UCSD-AML1 (cell line): Measurements from ENCODE around the gene NSD1.

ENCODE experiments used
- DNase-seq: peaks from one replicate; lab custom pipeline; 2025; ENCODE audit not compliant: unreplicated experiment; lab: John Stamatoyannopoulos, UW

NSD1 gene

DNA sequence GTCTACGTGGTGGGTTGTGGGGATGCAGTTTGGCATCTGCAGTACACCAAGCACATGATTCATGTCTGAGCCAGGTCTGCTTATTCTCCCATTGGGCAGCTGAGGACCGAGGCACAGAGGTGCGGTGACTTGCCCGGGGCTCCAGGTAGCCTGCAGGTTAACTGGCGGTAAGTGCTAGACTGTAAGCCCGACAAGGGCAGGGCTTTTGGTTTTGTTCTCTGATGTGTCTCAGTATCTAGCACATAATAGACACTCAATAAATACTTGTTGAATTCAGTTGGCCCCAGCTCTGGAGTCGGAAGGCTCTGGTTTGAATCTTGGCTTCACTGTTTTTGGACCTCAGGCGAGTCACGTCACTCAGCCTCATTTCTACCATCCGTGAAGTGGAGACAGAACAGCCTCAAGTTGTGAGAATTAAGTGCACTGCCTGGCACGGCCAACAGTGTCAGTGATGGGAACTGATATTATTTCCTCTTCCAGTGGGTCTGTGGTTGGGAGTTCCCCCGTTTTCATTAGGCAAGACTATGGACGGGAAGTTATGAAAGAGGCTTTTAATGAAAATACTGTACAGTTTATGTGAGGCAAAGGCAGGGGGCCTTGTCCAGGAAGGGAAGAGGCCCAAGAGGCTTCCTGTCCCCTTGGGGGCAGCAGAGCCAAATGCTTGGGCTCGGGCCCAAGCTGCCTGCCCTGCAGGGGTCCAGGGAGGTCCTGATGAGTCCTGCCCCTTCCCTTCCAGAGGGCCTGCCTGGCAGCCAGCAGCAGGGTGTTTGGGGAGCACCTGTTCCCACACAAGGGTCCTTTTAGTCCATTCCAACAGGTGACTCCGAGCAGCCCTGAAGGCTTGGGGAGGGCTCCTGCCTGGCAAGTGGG lies 173.3 kb downstream of the NSD1 start:
- peak; percentile 77 for DNase-seq

DNA sequence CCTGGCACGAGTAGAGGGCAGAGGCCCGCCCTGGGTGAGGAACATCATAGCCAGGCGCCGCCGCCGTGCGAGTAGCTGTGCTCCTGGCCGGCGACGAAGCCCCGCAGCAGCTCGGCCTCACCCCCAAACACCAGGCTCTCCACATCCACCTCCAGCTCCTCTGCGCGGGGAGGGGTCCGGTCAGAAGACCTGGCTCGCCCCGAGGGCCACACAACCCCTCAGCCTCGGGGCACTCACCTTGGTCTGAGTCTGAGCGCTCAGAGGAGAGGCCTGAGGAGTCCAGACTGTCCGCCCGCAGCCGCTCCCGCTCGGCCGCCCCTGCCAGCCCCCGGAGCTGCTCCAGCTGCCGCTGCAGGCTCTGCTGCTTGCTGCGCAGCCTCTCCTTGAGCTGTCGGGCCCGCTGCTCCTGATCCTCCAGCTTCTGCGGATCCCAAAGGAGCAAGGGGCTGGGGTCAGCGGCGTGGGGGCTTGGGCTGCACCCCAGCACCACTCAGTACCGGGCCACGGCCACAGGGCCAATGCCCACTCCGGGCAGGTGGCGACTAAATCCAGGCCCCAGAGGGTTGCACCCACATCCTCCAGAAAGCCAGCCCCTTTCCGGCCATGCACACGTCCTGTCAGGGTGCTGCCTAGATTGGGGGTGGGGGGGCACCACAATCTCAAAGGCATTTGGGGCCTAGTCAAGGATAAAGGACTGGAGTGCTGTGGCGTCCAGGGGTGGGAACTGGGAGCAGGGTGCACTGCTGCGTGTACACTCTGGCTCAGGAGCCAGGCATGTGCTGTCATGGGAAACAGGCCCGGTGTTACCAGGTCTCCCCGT lies 174.2 kb downstream of the NSD1 start:
- peak; percentile 71 for DNase-seq

DNA sequence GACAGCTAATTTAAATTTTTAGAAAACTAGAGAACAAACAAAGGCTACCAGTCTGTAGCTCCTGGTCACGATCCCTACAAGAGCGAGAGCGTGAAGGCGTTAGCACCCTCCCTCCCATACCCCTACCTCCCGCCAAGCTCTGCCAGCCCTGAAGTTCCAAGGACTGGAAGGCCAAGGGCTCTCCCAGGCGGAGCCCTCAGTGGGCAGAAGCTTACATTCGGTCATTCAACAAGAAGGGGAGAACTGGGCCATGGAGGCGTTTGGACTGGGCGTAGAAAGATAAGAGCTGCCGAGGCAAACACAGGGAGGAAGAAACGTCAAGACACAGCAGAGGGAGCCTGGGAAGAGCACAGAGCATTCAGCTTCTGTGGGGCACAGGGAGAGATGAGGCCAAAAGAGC lies 175.2 kb downstream of the NSD1 start:
- no peak for DNase-seq

DNA sequence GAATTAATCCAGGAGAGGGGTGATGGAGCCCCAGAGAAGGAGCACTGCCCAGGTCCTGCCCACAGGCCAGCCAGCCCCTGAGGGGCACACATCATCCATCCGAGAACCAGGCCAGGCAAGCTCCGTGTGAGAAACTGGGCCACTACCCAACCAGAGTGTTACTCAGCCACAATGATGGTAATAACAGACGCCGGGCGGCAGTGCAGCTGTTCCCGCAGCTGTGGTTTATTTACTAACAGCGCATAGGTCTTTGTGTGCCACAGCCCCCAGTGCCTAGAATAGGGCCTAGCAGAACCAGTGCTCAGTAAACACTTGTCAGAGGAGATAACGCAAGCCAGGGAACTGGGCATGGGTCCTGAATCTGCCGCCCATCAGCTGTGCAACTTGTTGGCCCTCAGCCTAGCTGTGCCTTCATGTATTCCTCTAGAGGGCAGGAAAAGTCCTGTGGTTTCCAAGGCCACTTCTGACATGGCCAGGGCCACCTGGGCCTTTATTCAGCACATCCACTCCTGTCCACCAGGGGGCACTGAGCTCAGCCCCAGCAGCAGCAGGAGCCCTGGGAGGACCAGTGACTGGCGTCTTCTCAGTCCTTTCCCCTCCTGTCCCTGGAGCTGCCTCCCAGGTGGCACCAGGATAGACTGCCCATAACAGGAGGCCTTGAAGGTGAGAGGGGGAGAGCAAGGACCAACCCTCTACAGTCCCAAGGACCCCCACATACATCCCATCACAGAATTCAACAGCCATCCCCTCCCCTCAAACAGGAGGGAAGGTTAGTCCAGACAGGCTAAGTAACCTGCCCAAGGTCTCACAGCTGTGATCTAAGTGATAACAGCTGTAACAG lies 176.0 kb downstream of the NSD1 start:
- peak; percentile 66 for DNase-seq

DNA sequence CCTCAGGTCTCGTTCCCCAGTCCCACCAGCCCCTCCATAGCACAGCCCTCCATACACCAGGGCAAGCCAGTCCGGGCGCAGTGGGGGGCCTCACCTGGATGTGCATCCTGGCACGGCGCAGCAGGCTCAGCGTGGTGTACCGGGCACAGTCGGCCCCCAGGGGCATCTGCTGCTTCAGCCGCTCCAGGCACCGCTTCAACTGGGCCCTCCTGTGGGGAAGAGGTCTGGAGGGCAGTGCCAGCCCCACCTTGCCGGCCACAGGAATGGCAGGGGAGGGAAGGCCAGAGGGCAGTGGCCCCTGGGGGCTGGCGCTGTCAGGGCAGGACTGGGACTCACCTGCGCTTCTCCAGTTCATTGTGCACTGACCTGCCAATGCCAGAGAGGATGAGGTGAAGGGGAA lies 176.8 kb downstream of the NSD1 start:
- no peak for DNase-seq

DNA sequence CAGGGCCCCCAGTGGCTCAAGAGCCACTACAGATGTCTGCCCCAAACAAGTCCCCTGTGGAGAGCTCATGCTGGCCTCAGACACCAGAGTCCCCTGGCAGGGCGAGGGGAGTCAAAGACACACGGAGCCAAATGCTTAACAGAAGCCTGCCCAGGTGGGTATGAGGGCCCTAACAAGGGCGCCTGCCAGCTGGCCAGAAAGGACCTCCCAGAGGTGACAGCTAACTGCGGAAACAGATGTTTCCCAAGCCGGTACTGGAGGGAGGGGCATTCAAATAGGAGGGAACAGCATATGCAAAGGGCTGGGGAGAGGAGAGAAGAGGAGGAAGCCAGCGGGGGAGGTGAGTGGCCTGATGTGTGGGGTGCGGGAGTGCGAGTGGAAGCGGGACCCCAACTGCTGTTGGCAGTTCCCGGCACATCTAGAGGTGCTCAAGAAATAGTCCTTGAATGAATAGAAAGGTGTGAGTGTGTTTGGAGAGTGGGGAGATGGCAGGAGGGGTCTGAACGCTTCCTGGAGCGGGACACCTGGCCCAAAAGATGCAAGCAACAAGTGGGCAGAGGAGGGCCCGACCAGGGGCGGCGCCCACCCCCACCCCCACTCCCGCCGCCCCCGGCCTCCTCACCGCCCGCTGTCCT lies 177.3 kb downstream of the NSD1 start:
- DNase-seq, result peak; percentile 63

DNA sequence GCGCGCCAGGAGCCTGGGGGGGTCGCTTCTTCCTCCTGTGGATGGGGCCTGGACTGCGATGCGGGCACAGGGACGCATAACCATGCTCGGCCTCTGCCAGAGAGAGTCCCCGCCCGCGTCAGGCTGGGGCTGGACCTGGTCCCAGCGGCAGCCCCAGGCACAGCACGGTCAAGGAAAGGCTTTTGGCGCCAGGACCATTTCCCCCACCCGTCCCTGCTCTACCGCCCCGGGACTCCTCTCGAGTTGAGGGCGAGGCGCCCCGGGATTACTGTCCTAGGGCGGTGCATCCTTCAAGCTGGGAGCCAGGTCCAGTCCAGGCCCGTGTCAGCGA lies 177.8 kb downstream of the NSD1 start:
- no peak for DNase-seq

DNA sequence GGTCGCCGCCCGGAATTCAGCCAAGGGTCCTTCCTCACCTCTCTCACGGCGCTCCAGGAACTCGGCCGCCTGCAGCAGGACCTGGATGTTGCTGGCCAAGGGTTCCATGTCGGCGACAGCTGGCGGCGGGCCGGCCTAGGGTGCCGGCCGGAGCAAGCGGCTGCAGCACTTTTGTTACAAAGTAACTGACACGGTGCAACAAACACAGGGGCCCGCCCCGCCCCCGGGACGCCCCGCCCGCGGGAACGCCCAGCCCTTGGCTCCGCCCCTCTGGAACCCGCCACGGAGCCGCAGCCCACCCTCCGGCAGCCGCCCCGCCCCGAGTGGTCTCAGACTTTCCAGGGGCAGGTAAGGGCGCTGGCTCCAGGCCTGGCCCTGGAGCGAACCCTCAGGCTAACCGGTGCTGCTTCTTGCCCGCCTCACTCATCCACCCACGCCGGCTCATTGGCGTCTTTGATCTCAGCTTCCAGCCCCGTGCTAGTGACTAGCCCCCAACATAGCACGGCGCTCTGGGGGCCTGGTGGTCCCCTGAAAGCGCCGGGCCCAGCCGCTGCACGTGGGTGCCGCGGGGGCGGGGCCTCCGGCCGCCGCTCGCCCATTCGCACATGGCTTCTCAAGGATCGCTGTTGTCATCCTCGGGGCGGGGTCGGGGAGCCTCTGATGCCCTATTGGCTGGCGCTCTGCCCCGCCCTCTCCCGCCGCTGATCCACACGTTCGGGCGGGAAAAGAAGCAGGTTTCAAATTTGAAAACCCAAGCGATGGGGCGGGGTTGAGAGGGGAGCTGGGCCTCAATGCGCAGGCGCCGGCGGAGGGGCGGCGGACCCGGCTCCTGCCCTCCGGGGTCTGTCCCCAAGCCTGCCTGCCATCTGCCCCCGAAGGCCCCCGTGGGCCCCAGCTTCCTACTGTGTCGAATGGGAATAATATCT lies 178.4 kb downstream of the NSD1 start, which contains the start of gene MXD3:
TSS of gene MXD3 (minus strand) at position 176 of the 926 bp plus-strand sequence. CDS start at position 108, 68 bp downstream.
- peak; percentile 96 for DNase-seq

DNA sequence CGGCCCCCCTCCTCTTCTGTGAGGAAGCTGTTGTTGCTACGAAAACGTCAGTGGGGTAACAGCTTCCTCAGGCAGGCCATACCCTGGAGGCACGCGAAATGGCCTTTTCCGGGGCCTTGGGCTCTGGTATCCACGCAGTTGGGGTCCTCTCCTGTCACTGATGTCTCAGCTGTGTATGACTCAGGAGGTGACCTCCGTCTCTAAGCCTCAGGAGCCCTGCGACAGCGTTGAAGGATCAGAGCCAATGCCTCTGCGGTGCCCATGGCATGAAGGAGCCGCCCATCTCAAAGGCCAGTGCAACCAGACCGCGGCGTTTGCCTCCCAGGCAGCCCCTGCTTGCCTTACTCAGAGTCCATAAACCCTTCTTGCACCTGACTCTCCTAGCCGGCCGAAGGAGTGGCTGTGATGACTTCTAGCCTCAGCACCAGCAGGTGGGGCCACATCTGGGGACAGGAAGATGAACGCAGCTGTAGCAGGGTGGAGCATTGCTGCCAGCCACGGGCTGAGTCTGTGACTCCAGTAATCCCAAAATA lies 179.1 kb downstream of the NSD1 start:
- peak; percentile 58 for DNase-seq

DNA sequence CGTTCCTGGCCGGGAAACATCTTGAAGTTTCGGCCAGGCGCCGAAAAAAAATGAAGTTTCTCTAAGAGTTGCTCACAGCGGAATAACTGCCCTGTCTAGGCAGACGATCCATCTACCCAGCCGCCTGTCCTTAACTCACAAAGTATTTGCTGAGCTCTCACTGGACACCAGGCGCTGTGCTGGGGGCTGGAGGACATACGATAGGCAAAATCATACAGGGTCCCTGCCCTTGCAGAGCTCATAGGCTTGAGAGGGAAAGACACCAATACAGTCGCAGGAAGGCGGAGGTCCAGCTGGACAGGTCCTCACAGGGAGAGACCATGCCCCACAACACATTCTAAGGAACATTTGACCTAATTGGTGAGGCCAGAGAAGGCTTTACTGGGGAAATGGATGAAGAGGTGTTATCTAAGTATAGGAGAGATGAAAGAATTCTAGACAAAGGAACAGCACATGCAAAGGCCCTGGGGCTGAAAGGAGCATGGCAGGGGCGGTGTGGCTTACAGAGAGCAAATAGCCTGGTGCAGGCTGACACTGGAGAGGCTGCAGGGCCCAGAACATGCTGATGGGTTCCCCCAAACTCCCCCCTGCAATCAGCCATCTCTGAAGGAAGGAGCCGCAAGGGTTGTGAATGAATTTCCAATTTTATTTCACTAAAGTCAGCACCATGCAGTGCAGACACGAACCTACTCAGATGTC lies 180.1 kb downstream of the NSD1 start:
- DNase-seq, result no peak

DNA sequence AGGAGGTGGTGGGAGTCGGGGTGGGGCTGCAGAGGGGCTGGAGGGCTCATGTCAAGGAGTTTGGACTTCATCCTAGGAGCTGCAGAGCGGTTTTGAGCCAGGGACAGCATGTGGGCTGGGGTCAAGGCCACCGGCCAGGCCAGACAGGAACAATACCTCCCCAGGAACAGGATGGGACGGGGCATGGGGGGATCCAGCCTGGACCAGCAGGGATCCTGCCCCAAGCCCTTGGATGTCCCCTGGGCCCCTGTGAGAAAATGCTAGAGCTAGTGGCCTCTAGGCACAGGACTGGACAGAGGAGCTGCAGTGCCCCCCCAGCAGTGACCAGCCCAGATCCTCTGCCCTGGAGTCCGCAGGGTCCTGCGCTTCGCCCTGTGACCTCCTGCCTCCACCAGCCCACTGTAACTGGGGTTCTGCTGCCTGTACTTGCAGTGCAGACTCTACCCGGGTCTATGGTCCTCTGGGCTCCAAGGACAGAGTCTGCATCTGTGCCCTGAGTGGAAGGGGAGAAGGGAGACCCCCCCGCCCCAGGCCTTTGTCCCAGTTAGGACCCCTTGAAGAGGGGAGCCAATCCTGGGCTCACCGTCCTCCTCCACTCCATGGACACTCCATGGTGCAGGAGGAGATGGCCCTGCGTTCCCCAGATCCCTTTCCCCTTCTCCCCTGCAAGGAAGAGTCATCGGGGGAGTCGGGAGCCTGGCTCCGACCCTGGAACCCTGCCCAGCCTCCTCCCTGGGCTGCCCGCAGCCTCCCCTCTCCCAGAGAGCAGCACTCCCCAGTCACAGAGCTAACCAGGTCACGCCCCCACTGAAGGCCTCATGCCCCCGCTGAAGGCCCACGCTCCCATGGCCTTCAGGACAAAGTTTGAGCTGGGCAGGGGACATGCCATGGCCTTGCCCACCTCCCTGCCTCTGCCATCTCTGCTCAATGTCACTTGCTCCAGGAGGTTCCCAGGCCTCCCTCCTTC lies 181.1 kb downstream of the NSD1 start:
- DNase-seq, result no peak

DNA sequence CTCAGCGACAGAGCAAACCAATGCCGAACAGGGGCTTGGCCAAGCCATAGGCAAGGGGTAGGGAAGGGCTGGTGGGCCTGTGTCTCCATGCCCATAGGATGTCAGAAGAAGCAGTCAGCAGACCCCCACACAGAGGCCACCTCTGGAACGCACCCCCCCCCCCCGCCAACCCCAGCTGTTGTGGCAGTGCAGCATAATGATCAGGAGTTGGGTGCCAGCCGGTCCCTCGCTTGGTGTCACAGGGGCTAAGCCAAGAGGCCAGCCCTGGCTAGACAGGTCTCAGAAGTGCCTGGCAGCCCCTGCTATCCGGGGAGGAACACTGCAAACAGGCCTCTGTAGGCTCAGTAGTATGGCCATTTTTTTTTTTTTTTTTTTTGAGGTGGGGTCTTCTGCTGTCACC lies 181.8 kb downstream of the NSD1 start:
- no peak for DNase-seq

DNA sequence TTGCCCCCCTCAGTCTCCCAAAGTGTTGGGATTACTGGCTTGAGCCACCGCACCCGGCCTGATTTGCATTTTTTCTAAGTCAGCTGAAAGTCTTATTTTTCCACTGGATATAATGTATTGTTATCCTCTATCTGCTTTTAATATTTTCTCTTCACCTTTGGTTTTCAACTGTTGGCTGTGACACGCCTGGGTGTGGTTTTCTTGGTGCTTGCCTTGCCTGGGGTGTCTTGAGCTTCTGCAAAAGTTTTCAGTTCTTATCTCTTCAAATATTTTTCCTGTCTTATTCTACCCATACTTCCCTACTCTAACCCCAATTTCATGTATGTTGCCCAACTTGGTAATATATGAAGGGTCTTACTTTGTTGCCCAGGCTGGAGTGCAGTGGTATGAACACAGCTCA lies 182.4 kb downstream of the NSD1 start:
- no peak for DNase-seq

DNA sequence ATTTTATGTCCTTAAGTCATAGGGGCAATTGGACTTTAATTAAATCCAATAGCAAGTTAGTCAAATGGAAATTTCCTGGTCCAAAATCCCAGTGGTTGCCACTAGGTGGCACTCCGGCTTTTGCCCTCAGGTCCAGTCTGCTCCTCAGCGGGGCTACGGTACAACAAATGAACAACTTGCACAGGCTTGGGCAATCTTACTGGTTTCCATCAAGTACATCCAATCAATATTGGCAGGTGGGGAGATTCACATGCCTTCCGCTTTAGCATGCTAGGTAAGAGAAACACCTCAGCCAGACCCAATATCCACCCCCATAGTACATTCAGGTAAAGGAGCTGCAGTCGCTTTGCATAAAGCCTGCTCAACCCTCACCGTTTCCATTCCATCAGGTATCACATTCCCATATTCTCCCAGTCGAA lies 184.4 kb downstream of the NSD1 start:
- peak; percentile 70 for DNase-seq

DNA sequence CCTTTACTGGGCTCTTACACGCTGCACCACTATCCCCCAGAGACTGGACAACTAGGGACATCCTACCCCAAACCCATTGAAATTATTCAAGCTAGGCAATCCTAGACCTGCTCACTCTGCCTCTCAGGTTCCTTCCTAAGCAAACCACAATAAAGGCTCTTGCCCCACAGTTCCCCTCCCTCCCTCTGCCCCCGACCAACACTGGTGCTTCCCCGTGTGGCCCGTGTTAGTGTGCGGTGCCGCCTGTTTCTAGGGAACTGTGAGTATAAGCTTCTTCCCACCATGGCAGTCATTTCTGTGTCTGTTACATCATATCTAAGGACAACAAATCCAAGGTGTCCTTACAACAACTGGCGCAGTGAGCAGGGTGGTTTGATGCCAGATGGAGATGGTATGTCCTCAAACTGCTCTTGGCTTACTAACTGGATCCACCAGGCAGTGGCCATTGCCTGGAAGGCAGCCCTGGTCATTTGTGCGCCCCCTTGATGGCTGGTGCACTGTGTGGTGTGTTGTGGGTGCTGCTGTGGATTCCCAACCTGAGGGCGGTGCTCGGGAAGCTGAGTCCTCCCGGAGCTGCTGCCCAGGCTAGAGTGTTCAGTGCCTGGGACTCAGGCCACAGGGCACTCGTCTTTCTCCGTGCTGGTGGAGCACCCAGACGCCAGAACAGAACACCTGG lies 186.5 kb downstream of the NSD1 start:
- DNase-seq, result no peak

DNA sequence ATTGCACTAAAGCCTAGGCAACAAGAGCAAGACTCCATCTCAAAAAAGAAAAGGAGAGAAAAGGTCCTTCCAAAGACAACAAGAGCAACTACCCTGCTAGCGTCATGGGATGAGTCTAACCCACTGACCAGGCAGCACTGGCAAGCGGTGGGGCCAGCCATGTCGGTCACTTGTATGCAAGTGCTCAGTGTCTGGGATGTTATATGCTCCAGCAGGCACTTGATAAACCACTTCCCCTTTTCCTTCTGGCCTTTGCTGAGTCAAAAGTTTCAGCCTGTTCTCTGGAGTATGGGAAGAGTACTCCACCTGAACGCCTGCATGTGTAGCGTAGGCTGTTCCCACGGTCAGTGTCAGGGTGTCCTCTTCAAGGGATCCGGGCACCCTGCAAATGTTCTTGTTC lies 187.3 kb downstream of the NSD1 start:
- DNase-seq, result peak; percentile 40

DNA sequence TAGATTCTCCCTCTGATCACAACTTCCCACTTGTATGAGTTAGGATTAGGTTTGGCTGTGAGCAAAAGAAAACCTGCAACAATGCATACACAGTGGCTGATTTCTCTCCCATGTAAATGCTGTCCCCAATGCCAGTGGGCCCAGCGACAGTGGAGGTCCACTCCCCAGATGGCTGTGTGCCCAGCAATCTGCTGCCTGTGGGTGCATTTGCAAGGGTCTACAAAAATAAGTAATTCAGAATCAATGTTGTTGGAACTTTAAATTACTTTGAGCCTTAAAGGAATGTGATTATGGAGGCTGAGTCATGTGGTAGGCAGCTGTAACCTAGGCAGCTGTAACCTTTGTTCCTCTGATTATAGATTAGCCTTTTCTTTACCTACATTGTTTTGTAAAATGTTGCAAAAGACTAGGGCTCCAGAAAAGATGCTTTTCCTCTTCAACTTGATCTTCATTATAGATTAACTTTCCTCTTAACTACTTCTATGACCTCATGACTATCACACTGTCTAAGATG lies 192.4 kb downstream of the NSD1 start:
- no peak for DNase-seq
